Measurements from ENCODE around the gene STXBP6. TPM values are rescaled to one million over a fixed set of nuclear protein-coding genes. Genes with fewer than 3 reads are reported as not detected.
"Not testable (repeated sequence)": the region's sequence is repeated elsewhere in the genome, so short reads cannot be mapped to it uniquely, and the experiment has no call there.

The STXBP6 gene
- total RNA-seq, 1 experiment from 2014 or later: 1.4 TPM

- H3K4me3 ChIP-seq: no peak overlapping the region
- no peaks in the 10 kb centered on the region for H3K9me3 ChIP-seq
- no peak for DNase-seq
- no peaks in the 10 kb centered on the region for H3K27me3 ChIP-seq
- H3K36me3 ChIP-seq: no peaks in the 10 kb centered on the region
These were observed 91.7 kb downstream of the STXBP6 start for GRCh38 chr14:24958271-24958670.

GRCh38 chr14:24957814-24958213 is 92.1 kb downstream of the STXBP6 start:
- Histone ChIP-seq H3K27me3 (no peaks in the 10 kb centered on the region), H3K9me3 (no peaks in the 10 kb centered on the region), H3K36me3 (no peaks in the 10 kb centered on the region), H3K4me3 (no peak overlapping the region)
- no peak for DNase-seq

- DNase-seq: no peak
- Histone ChIP-seq H3K9me3 (no peaks in the 10 kb centered on the region), H3K36me3 (no peaks in the 10 kb centered on the region), H3K27me3 (no peaks in the 10 kb centered on the region), H3K4me3 (no peak overlapping the region)
These were observed 93.8 kb downstream of the STXBP6 start for GRCh38 chr14:24956104-24956503.

- Histone ChIP-seq H3K9me3 (no peaks in the 10 kb centered on the region), H3K4me3 (no peak overlapping the region), H3K36me3 (no peaks in the 10 kb centered on the region), H3K27me3 (no peaks in the 10 kb centered on the region)
- DNase-seq: no peak
These were observed 95.3 kb downstream of the STXBP6 start for GRCh38 chr14:24954700-24955037.

GRCh38 chr14:24954037-24954699 is 95.8 kb downstream of the STXBP6 start:
- no peaks in the 10 kb centered on the region for H3K27me3 ChIP-seq
- no peak overlapping the region for H3K4me3 ChIP-seq
- H3K9me3 ChIP-seq: no peaks in the 10 kb centered on the region
- no peaks in the 10 kb centered on the region for H3K36me3 ChIP-seq
- DNase-seq: no peak

- no peak overlapping the region for H3K4me3 ChIP-seq
- H3K36me3 ChIP-seq: no peaks in the 10 kb centered on the region
- no peaks in the 10 kb centered on the region for H3K27me3 ChIP-seq
- no peaks in the 10 kb centered on the region for H3K9me3 ChIP-seq
- peak; percentile 10 for DNase-seq
These were observed 96.9 kb downstream of the STXBP6 start for GRCh38 chr14:24952851-24953666.

GRCh38 chr14:24948261-24948847 is 101.6 kb downstream of the STXBP6 start:
- H3K4me3 ChIP-seq: no peak overlapping the region

GRCh38 chr14:24947131-24947530 is 102.8 kb downstream of the STXBP6 start:
- H3K27me3 ChIP-seq: no peaks in the 10 kb centered on the region
- H3K36me3 ChIP-seq: no peaks in the 10 kb centered on the region
- H3K9me3 ChIP-seq: no peaks in the 10 kb centered on the region
- no peak overlapping the region for H3K4me3 ChIP-seq
- DNase-seq: no peak

More at GRCh38 chr14:24948261-24948847, 101.6 kb downstream of the STXBP6 start:
- Histone ChIP-seq H3K36me3 (no peaks in the 10 kb centered on the region), H3K27me3 (no peaks in the 10 kb centered on the region), H3K9me3 (no peaks in the 10 kb centered on the region)
- no peak for DNase-seq

GRCh38 chr14:24944800-24945199 is 105.1 kb downstream of the STXBP6 start:
- Histone ChIP-seq H3K9me3 (no peaks in the 10 kb centered on the region), H3K27me3 (no peaks in the 10 kb centered on the region), H3K36me3 (no peaks in the 10 kb centered on the region), H3K4me3 (no peak overlapping the region)
- no peak for DNase-seq

GRCh38 chr14:24943024-24943423 is 106.9 kb downstream of the STXBP6 start:
- Histone ChIP-seq H3K4me3 (no peak overlapping the region), H3K36me3 (no peaks in the 10 kb centered on the region), H3K27me3 (no peaks in the 10 kb centered on the region), H3K9me3 (no peaks in the 10 kb centered on the region)
- DNase-seq: no peak

- no peak for DNase-seq
- Histone ChIP-seq H3K27me3 (no peaks in the 10 kb centered on the region), H3K9me3 (no peaks in the 10 kb centered on the region), H3K36me3 (no peaks in the 10 kb centered on the region), H3K4me3 (no peak overlapping the region)
These were observed 108.2 kb downstream of the STXBP6 start for GRCh38 chr14:24941719-24942118.

GRCh38 chr14:24940213-24940783 is 109.6 kb downstream of the STXBP6 start:
- DNase-seq: no peak
- no peaks in the 10 kb centered on the region for H3K27me3 ChIP-seq
- no peaks in the 10 kb centered on the region for H3K9me3 ChIP-seq
- H3K4me3 ChIP-seq: no peak overlapping the region
- no peaks in the 10 kb centered on the region for H3K36me3 ChIP-seq

GRCh38 chr14:24938593-24938992 is 111.4 kb downstream of the STXBP6 start:
- Histone ChIP-seq H3K27me3 (no peaks in the 10 kb centered on the region), H3K4me3 (no peak overlapping the region), H3K36me3 (no peaks in the 10 kb centered on the region), H3K9me3 (no peaks in the 10 kb centered on the region)
- no peak for DNase-seq

- Histone ChIP-seq H3K36me3 (no peaks in the 10 kb centered on the region), H3K9me3 (no peaks in the 10 kb centered on the region), H3K27me3 (no peaks in the 10 kb centered on the region), H3K4me3 (no peak overlapping the region)
- no peak for DNase-seq
These were observed 112.6 kb downstream of the STXBP6 start for GRCh38 chr14:24937300-24937699.

GRCh38 chr14:24936773-24937172 is 113.2 kb downstream of the STXBP6 start:
- not testable (repeated sequence) for H3K36me3 ChIP-seq, DNase-seq, H3K9me3 ChIP-seq, H3K4me3 ChIP-seq, H3K27me3 ChIP-seq

- DNase-seq: no peak
- Histone ChIP-seq H3K9me3 (no peaks in the 10 kb centered on the region), H3K27me3 (no peaks in the 10 kb centered on the region), H3K36me3 (no peaks in the 10 kb centered on the region), H3K4me3 (no peak overlapping the region)
These were observed 114.2 kb downstream of the STXBP6 start for GRCh38 chr14:24935796-24936195.

GRCh38 chr14:24928386-24928900 is 121.5 kb downstream of the STXBP6 start:
- no peak for DNase-seq
- Histone ChIP-seq H3K27me3 (no peaks in the 10 kb centered on the region), H3K9me3 (no peaks in the 10 kb centered on the region), H3K36me3 (no peaks in the 10 kb centered on the region), H3K4me3 (no peak overlapping the region)

Data from MG63 (cell line).